Thoracic aorta (tissue), 2 donors: ENCODE results near the gene ARHGAP18. TPM values are rescaled to one million over a fixed set of nuclear protein-coding genes. Genes with fewer than 3 reads are reported as not detected.

ENCODE experiments used
- ATAC-seq: fragments of 150-250 bp; one replicate; pipeline ENCODE4 v1.8.0; 2017; ENCODE audit warnings: low read depth; ENCODE audit not compliant: insufficient number of reproducible peaks, low FRiP score
- DNase-seq: peaks from one replicate; pipeline ENCODE4 v3.0.0-alpha.2; 2020; ENCODE audit warnings: low spot score
- H3K27ac ChIP-seq, 2 donors: fragments of 200-600 bp; sonication (generic); 1 replicate in 1 of 2; 2 replicates in 1 of 2; pipeline ENCODE4 v1.5.1; 2016; ENCODE audit warnings: mild to moderate bottlenecking in 2 of 2, moderate library complexity in 2 of 2
- H3K27me3 ChIP-seq: fragments of 200-600 bp; sonication (generic); replicated peaks from 2 replicates; pipeline ENCODE4 v1.6.0; 2016; ENCODE audit warnings: mild to moderate bottlenecking; ENCODE audit not compliant: insufficient read depth
- H3K36me3 ChIP-seq: fragments of 200-600 bp; sonication (generic); one replicate; pipeline ENCODE4 v1.5.1; 2016
- H3K4me1 ChIP-seq, 2 donors: fragments of 200-600 bp; sonication (generic); 1 replicate in 1 of 2; 2 replicates in 1 of 2; pipeline versions ENCODE4 v1.5.1 to v1.6.0; 2016; ENCODE audit warnings: low read depth in 2 of 2, mild to moderate bottlenecking in 1 of 2; ENCODE audit not compliant: control insufficient read depth in 1 of 2
- H3K4me3 ChIP-seq: fragments of 200-600 bp; sonication (generic); 2 replicates; pipeline ENCODE4 v1.5.1; 2016; ENCODE audit warnings: mild to moderate bottlenecking
- H3K9me3 ChIP-seq: fragments of 200-600 bp; sonication (generic); 2 replicates; pipeline ENCODE4 v1.5.1; 2016
- total RNA-seq, 2 donors: library from RNA; depleted of rRNA; stranded (reverse); fragments of >200 nt; gene quantifications; one replicate each; pipeline versions ENCODE4 v1.1.0 to v1.2.3, GENCODE V29; 2016
- TF ChIP-seq, protein P1 (sequence below): fragments of 200-600 bp; sonication (generic); IDR thresholded peaks from one replicate; pipeline ENCODE4 v1.5.1; 2019; ENCODE audit warnings: antibody characterized with exemption

ARHGAP18 gene
- total RNA-seq, 2 donors from 2014 or later = 24.8 to 37.0 TPM

DNA sequence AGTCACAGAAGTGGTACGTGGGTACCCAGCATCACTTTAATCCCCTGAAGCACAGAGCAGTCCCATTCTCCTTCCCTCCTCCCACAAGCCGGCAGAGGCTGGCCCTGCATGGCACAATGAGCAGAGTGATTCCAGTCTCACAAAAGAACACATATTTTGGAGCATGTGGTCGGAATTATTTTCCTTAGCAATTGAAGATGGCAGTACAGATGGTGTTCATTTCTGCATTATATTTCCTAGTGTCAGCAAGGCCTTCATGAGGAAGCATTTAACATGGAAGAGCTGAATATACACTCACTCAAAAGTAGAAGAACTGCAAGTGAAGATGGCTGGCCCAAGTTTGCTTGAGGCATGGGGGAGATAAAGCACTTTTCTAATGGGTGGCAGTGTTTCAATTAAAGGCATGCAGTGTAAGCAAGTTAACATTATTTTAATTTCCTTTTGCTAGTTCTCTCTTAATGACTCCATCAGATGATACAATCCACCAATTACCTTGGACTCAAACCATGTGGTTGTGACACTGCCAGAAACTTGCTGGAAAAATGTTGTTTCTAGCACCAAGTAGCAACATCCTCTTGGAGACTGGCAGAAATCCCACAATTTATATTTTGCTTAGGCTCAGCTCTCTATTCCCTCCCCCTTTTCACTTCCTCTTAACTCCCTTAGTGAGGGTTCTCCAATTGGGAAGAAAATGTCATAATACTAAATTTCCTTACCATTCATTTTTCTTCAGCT lies 74.4 kb downstream of the ARHGAP18 start:
- H3K9me3 ChIP-seq = no peaks in the 10 kb centered on the region
- no peak overlapping the region for H3K4me3 ChIP-seq
- H3K4me1 ChIP-seq = peaks cover 0 to 5% of the 10 kb centered on the region in 2 donors
- no peaks in the 10 kb centered on the region for H3K36me3 ChIP-seq
- TF ChIP-seq, protein P1, sequence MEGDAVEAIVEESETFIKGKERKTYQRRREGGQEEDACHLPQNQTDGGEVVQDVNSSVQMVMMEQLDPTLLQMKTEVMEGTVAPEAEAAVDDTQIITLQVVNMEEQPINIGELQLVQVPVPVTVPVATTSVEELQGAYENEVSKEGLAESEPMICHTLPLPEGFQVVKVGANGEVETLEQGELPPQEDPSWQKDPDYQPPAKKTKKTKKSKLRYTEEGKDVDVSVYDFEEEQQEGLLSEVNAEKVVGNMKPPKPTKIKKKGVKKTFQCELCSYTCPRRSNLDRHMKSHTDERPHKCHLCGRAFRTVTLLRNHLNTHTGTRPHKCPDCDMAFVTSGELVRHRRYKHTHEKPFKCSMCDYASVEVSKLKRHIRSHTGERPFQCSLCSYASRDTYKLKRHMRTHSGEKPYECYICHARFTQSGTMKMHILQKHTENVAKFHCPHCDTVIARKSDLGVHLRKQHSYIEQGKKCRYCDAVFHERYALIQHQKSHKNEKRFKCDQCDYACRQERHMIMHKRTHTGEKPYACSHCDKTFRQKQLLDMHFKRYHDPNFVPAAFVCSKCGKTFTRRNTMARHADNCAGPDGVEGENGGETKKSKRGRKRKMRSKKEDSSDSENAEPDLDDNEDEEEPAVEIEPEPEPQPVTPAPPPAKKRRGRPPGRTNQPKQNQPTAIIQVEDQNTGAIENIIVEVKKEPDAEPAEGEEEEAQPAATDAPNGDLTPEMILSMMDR = no peak
- H3K27ac ChIP-seq = no peak overlapping the region
- no peak for ATAC-seq
- no peak for DNase-seq
- H3K27me3 ChIP-seq = no peaks in the 10 kb centered on the region

DNA sequence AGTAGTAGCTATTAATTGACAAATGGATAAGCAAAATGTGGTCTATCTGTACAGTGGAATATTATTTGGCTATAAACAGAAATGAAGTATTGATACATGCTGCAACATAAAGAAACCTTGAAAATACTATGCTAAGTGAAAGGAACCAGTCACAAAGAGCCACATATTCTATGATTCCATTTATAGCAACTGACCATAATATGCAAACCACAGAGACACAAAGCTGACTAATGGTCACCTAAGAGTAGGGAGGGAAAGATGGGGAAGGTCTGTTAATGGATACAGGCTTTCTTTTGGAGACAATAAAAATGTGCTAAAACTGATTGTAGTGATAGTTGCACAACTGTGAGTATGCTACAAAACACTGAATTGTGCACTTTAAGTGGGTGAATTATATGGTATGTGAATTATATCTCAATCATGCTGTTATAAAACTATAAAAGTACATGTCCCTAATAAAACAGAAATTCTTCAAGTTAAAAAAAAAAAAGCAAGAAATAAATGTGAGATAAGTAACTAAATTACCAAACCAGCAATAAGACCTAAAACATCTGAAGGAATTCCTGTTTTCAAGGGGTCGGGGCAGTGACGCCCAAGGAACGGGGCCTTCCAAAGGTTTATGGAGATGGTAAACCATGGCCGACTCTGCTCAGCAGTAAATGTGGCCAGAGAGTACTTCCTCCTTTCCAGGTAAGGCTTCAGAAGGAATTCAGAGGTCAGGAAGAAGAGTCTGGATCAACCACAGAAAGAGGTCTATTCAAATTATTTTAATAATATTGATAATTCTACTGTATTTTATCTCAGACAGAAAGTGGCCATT lies 75.4 kb downstream of the ARHGAP18 start:
- Histone ChIP-seq H3K27ac (no peak overlapping the region), H3K36me3 (no peaks in the 10 kb centered on the region), H3K4me3 (no peak overlapping the region), H3K4me1 (peaks cover 0 to 5% of the 10 kb centered on the region in 2 donors), H3K27me3 (no peaks in the 10 kb centered on the region), H3K9me3 (no peaks in the 10 kb centered on the region)
- DNase-seq (no peak), ATAC-seq (no peak)
- TF ChIP-seq, protein P1 = no peak

DNA sequence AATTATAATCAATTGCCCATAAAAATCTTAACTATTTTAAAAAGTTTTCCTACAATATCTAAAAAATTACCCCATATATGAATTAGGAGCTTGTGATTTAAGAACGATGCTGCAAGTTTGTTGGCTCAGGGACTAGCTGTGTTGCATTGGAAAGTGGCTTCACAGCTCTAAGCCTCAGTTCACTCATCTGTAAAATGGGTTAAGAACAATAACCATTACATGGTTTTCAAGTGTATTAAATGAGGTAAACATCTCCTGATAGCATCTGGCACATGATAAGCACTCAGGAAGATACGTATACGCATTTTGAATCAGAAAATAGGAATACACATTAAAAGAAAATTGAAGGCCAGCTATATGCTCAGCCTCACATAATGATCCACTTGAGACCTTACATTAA lies 76.4 kb downstream of the ARHGAP18 start:
- no peak overlapping the region for H3K27ac ChIP-seq
- DNase-seq = no peak
- peaks cover 0 to 5% of the 10 kb centered on the region in 2 donors for H3K4me1 ChIP-seq
- no peaks in the 10 kb centered on the region for H3K27me3 ChIP-seq
- H3K36me3 ChIP-seq = no peaks in the 10 kb centered on the region
- no peak for ATAC-seq
- TF ChIP-seq, protein P1 = no peak
- H3K4me3 ChIP-seq = no peak overlapping the region
- H3K9me3 ChIP-seq = no peaks in the 10 kb centered on the region

DNA sequence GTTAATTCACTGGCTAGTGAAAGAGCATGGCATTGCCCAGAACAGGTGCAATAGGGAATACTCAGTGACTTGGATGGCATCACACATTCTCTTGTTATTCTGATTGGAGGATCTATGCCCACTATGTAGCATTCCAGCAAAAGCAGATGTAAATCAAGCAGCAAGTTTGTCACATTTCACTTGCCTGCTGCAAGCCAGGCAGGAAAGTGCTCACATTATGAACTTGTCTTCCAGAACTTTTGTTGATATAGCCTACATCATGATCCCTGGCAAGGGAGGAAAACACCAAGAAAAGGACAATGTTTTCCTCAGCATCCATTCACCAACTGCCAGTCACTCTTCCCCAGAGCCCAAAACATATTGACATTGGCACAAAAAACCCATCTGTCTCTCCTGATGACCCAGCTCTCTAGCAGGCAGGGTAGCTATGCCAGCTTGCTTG lies 77.8 kb downstream of the ARHGAP18 start:
- TF ChIP-seq, protein P1 = no peak
- Histone ChIP-seq H3K4me3 (no peak overlapping the region), H3K36me3 (no peaks in the 10 kb centered on the region), H3K27me3 (no peaks in the 10 kb centered on the region), H3K4me1 (peaks cover 0 to 5% of the 10 kb centered on the region in 2 donors), H3K27ac (no peak overlapping the region), H3K9me3 (no peaks in the 10 kb centered on the region)
- ATAC-seq (no peak), DNase-seq (no peak)

DNA sequence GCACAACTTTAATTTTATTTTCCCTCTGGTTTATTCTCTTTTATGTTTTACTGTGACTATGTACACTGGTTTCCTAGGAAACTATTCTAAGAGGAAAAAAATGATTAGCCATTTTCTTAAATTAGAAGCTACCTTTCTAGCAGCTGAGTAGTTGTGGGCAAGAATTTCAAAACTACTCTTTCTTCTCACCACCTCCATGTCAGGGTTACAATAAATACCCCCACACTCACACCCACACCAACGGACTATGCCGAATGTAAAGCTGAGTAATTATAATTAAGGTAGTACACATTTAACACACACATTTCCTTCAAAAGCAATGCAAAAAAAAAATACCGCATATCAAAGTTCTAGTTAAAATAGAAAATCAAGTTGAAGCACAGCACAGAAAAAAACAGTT lies 78.9 kb downstream of the ARHGAP18 start:
- Histone ChIP-seq H3K4me3 (no peak overlapping the region), H3K9me3 (no peaks in the 10 kb centered on the region), H3K27me3 (no peaks in the 10 kb centered on the region), H3K27ac (no peak overlapping the region), H3K4me1 (peaks cover 0 to 5% of the 10 kb centered on the region in 2 donors), H3K36me3 (no peaks in the 10 kb centered on the region)
- DNase-seq (no peak), ATAC-seq (no peak)
- TF ChIP-seq, protein P1 = no peak
